Measurements from ENCODE around the gene PGA4.
"Not testable (repeated sequence)": the region's sequence is repeated elsewhere in the genome, so short reads cannot be mapped to it uniquely, and the experiment has no call there.

The PGA4 gene

GRCh38 chr11:61207636-61208310, 14.4 kb upstream of the PGA4 start:
- FAIRE-seq: not testable (repeated sequence)

DNA sequence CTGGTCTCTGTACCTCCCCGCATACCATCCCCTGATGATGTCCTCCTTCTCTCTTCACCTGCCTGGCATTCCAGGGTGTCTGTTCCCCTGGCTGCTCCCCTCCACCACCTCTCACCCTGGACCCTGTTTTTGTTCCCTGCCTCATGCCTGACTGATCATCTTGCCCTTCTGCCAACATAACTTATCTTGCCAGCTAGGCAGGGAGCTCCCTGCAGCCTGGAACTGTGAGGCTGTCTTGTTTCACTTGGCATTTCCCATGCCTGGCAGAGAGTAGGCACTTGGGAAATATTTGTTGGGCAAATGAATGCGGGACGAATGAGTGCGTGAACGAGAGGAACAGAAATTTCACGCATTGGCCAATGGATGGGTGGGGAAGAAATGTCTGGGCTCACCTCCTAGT, 11.5 kb upstream of the PGA4 start:
- not testable (repeated sequence) for FAIRE-seq

GRCh38 chr11:61211327-61211952, 10.7 kb upstream of the PGA4 start:
- FAIRE-seq: not testable (repeated sequence)

DNA sequence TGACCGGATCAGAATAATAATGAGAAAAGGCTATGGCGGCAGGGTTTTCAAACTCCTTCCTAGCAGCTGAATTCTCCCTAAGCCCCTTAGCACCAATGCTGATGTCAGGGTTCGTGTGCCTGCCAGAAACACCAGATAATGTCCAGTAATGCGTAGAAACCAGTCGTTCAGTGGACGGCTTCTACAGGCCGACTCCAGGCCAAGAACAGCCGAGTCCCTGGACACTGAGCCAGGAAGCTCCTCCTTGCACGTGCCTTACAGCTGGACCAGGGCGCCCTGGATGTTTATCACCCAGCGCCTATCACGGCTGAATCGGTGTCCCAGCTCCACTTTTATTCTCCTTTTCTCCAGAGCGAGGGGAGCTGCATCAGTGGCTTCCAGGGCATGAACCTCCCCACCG, 9.9 kb upstream of the PGA4 start:
- FAIRE-seq: not testable (repeated sequence)

DNA sequence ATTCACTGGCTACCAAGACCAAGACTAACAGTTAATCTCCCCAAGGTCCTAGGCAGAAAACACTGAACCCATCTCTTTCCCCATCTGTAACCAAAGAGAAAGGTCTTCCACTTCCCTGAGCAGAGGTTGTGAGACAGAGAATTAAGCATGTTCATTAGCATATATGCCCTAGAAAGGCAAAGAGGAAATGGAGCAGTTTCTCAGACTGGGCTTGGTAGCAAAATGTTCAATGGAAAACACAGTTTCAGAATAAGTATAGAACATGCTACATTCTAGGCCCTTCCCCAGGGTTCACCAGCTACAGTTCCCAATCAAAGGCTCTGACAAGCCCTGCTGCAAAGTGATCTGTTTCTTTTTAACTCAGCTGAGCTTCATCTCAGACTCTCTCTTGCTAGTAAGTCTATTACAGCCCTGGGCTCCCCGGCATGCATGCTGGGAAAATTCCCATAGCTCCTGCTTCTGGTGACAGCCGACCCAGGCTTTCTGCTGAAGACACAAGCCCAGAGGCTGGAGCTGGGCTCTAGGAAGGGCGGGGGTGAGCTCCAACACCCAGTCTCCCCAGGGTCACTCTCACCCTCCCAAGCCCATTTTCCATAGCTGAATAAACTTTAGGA, 8.3 kb upstream of the PGA4 start:
- FAIRE-seq: not testable (repeated sequence)

- FAIRE-seq: not testable (repeated sequence)
Measured at GRCh38 chr11:61218306-61218705, 3.8 kb upstream of the PGA4 start.

GRCh38 chr11:61219016-61219415, 3.1 kb upstream of the PGA4 start:
- FAIRE-seq: not testable (repeated sequence)

- not testable (repeated sequence) for FAIRE-seq
Measured at GRCh38 chr11:61222692-61223091, 545 bp downstream of the PGA4 start.

- not testable (repeated sequence) for FAIRE-seq
Measured at GRCh38 chr11:61226457-61227137, 4.5 kb downstream of the PGA4 start.

DNA sequence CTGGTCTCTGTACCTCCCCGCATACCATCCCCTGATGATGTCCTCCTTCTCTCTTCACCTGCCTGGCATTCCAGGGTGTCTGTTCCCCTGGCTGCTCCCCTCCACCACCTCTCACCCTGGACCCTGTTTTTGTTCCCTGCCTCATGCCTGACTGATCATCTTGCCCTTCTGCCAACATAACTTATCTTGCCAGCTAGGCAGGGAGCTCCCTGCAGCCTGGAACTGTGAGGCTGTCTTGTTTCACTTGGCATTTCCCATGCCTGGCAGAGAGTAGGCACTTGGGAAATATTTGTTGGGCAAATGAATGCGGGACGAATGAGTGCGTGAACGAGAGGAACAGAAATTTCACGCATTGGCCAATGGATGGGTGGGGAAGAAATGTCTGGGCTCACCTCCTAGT, 7.3 kb downstream of the PGA4 start:
- not testable (repeated sequence) for FAIRE-seq

DNA sequence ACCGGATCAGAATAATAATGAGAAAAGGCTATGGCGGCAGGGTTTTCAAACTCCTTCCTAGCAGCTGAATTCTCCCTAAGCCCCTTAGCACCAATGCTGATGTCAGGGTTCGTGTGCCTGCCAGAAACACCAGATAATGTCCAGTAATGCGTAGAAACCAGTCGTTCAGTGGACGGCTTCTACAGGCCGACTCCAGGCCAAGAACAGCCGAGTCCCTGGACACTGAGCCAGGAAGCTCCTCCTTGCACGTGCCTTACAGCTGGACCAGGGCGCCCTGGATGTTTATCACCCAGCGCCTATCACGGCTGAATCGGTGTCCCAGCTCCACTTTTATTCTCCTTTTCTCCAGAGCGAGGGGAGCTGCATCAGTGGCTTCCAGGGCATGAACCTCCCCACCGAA, 8.9 kb downstream of the PGA4 start:
- not testable (repeated sequence) for FAIRE-seq

GRCh38 chr11:61231585-61231984, 9.4 kb downstream of the PGA4 start:
- FAIRE-seq: not testable (repeated sequence)

DNA sequence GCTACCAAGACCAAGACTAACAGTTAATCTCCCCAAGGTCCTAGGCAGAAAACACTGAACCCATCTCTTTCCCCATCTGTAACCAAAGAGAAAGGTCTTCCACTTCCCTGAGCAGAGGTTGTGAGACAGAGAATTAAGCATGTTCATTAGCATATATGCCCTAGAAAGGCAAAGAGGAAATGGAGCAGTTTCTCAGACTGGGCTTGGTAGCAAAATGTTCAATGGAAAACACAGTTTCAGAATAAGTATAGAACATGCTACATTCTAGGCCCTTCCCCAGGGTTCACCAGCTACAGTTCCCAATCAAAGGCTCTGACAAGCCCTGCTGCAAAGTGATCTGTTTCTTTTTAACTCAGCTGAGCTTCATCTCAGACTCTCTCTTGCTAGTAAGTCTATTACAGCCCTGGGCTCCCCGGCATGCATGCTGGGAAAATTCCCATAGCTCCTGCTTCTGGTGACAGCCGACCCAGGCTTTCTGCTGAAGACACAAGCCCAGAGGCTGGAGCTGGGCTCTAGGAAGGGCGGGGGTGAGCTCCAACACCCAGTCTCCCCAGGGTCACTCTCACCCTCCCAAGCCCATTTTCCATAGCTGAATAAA, 10.5 kb downstream of the PGA4 start:
- not testable (repeated sequence) for FAIRE-seq

DNA sequence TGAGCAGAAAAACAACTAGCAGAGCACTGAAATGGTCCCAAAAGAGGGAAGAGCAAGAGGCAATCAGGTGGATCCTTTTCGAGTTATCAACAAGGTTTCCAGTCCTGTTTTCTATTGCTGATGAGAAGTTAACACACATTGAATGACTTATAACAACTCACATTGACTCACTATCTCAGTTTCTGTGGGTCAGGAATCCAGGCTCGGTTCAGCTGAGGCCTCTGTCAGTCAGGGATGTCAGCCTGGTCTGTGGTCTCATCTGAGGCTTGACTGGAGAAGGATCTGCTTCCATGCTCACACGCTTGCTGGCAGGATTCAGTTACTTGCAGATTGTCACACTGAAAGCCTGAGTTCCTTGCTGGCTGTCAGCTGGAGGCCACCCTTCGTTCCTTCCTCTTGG, 15.0 kb downstream of the PGA4 start:
- FAIRE-seq: not testable (repeated sequence)

- not testable (repeated sequence) for FAIRE-seq
Measured at GRCh38 chr11:61240288-61240687, 18.1 kb downstream of the PGA4 start.

DNA sequence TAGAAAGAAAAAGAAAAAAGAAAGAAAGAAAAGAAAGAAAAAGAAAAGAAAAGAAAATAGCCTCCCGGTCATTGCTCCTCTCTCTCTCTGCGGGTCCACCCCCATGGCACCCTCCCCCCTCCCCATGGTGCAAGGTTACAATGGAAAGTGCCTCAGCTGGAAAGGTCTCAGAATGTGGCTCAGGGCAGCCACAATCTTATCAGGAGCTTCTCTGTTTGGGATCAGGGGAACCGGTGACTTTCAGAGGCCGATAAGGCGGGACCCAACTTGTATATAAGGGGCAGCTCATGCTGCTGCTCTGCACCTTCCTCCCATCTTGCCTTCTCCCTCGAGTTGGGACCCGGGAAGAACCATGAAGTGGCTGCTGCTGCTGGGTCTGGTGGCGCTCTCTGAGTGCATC, 18.7 kb downstream of the PGA4 start, which contains the start of gene PGA5:
Gene PGA5 (plus strand): TSS at position 301 of the 400 bp plus-strand sequence. CDS start 52 bp downstream, at position 353.
- not testable (repeated sequence) for FAIRE-seq

DNA sequence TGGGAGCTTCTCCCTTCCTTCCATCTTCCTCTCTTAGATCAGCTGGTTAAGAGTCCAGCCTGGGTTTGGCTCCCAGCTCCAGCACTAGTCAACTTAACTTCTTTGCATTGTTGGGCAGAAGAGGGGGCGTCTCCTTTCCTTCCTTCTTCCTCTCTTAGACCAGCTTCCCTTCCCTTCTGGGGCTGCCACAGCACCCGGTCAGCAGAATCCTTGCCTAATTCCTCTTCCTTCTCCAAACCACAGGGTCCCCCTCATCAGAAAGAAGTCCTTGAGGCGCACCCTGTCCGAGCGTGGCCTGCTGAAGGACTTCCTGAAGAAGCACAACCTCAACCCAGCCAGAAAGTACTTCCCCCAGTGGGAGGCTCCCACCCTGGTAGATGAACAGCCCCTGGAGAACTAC, 19.4 kb downstream of the PGA4 start:
- not testable (repeated sequence) for FAIRE-seq

DNA sequence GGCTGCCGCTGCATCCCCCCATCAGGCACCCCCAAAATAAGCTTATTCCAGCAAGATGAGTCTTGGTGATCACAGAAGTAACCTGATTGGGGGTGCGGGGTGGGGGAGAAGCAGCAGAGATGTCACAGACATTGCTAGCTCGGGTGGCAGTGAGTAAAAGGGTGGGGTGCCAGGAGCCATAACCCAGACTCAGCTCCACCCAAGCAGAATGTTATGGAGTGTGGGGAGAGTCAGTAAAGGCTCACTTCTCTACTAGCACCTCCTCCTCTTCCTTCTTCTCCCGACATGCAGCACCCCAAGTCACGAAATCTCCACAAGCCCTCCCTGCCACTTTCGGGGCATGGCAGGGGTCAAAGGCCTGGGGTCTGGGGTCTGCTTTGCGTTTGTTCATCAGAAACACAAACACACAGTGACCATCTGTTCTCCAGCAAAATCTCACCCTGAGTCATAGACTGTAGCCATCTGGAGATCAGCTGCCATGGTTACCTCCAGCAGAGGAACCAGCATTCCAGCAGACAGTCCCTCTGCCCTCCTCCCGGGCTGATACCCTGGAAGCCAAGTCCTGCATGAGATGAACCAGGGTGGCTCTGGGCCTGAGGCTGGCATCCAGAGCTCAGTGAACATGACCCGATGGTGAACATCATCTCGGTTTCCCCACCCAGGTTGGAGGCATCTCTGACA, 23.3 kb downstream of the PGA4 start:
- not testable (repeated sequence) for FAIRE-seq

DNA sequence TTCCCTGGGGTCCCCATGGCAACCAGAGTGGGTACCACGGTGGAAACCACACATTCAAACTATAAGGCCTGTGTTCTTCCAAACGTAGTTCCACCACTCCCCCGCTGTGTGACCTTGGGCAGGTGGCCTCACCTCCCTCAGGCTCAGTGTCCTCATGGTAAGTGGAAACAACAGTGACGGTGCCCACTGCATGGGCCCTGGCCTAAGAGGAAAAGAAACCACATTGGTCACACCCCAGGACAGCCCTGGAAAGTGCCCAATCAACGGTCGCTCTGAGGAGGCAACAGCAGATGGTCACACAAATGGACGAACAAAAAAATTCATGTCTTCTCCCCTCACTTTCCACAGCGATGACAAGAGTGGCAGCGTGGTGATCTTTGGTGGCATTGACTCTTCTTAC, 25.9 kb downstream of the PGA4 start:
- FAIRE-seq: not testable (repeated sequence)

- not testable (repeated sequence) for FAIRE-seq
Measured at GRCh38 chr11:61249201-61249600, 27.1 kb downstream of the PGA4 start.

GRCh38 chr11:61250796-61251765, 28.9 kb downstream of the PGA4 start:
- not testable (repeated sequence) for FAIRE-seq
